ENCODE measurements around the gene PEX26.
"Not testable (repeated sequence)": the region's sequence is repeated elsewhere in the genome, so short reads cannot be mapped to it uniquely, and the experiment has no call there.

The PEX26 gene

GRCh38 chr22:18065256-18065655 lies 12.5 kb upstream of the PEX26 start:
- Histone ChIP-seq H3K27ac (ENCODE audit: low read depth, low read length) (no peak overlapping the region), H3K9me3 (ENCODE audit: control insufficient read depth, insufficient read depth, low read depth, low read length) (no peaks in the 10 kb centered on the region), H3K4me3 (ENCODE audit: low read depth, low read length) (no peak overlapping the region), H3K4me1 (ENCODE audit: control insufficient read depth, insufficient read depth, low read length) (peaks cover 4% of the 10 kb centered on the region; the same call in 1 of the 2 replicates), H3K9ac (ENCODE audit: low read length) (no peak overlapping the region), H3K36me3 (ENCODE audit: control insufficient read depth, insufficient read depth, low read length) (no peaks in the 10 kb centered on the region), H3K27me3 (ENCODE audit: control insufficient read depth, insufficient read depth, low read length) (peaks cover 10% of the 10 kb centered on the region; the same call in 1 of the 2 replicates)

- Histone ChIP-seq H3K4me3 (ENCODE audit: low read depth, low read length) (no peak overlapping the region), H3K9ac (ENCODE audit: low read length) (no peak overlapping the region), H3K9me3 (ENCODE audit: control insufficient read depth, insufficient read depth, low read depth, low read length) (no peaks in the 10 kb centered on the region), H3K36me3 (ENCODE audit: control insufficient read depth, insufficient read depth, low read length) (no peaks in the 10 kb centered on the region), H3K27me3 (ENCODE audit: control insufficient read depth, insufficient read depth, low read length) (peaks cover 10% of the 10 kb centered on the region; the same call in 1 of the 2 replicates), H3K4me1 (ENCODE audit: control insufficient read depth, insufficient read depth, low read length) (peaks cover 4% of the 10 kb centered on the region; the same call in 1 of the 2 replicates), H3K27ac (ENCODE audit: low read depth, low read length) (no peak overlapping the region)
Measured at GRCh38 chr22:18066181-18066859, 11.5 kb upstream of the PEX26 start.

- Histone ChIP-seq H3K27me3 (ENCODE audit: control insufficient read depth, insufficient read depth, low read length) (peaks cover 10% of the 10 kb centered on the region; the same call in 1 of the 2 replicates), H3K36me3 (ENCODE audit: control insufficient read depth, insufficient read depth, low read length) (no peaks in the 10 kb centered on the region), H3K9me3 (ENCODE audit: control insufficient read depth, insufficient read depth, low read depth, low read length) (no peaks in the 10 kb centered on the region), H3K27ac (ENCODE audit: low read depth, low read length) (no peak overlapping the region), H3K4me1 (ENCODE audit: control insufficient read depth, insufficient read depth, low read length) (peaks cover 4% of the 10 kb centered on the region; the same call in 1 of the 2 replicates), H3K9ac (ENCODE audit: low read length) (no peak overlapping the region), H3K4me3 (ENCODE audit: low read depth, low read length) (no peak overlapping the region)
Measured at GRCh38 chr22:18067121-18067520, 10.7 kb upstream of the PEX26 start.

GRCh38 chr22:18067548-18068341 lies 10.0 kb upstream of the PEX26 start:
- H3K4me1 ChIP-seq (ENCODE audit: control insufficient read depth, insufficient read depth, low read length): peaks cover 4% of the 10 kb centered on the region; the same call in 1 of the 2 replicates
- H3K9me3 ChIP-seq (ENCODE audit: control insufficient read depth, insufficient read depth, low read depth, low read length): no peaks in the 10 kb centered on the region
- H3K27me3 ChIP-seq (ENCODE audit: control insufficient read depth, insufficient read depth, low read length): peaks cover 10% of the 10 kb centered on the region; the same call in 1 of the 2 replicates
- H3K27ac ChIP-seq (ENCODE audit: low read depth, low read length): no peak overlapping the region
- H3K4me3 ChIP-seq (ENCODE audit: low read depth, low read length): no peak overlapping the region
- no peaks in the 10 kb centered on the region for H3K36me3 ChIP-seq (ENCODE audit: control insufficient read depth, insufficient read depth, low read length)
- no peak overlapping the region for H3K9ac ChIP-seq (ENCODE audit: low read length)

GRCh38 chr22:18068381-18068988 lies 9.3 kb upstream of the PEX26 start:
- no peak overlapping the region for H3K9ac ChIP-seq (ENCODE audit: low read length)
- no peak overlapping the region for H3K4me3 ChIP-seq (ENCODE audit: low read depth, low read length)
- peaks cover 4% of the 10 kb centered on the region; the same call in 1 of the 2 replicates for H3K4me1 ChIP-seq (ENCODE audit: control insufficient read depth, insufficient read depth, low read length)
- H3K27me3 ChIP-seq (ENCODE audit: control insufficient read depth, insufficient read depth, low read length): peaks cover 10% of the 10 kb centered on the region; the same call in 1 of the 2 replicates
- no peaks in the 10 kb centered on the region for H3K36me3 ChIP-seq (ENCODE audit: control insufficient read depth, insufficient read depth, low read length)
- no peak overlapping the region for H3K27ac ChIP-seq (ENCODE audit: low read depth, low read length)
- H3K9me3 ChIP-seq (ENCODE audit: control insufficient read depth, insufficient read depth, low read depth, low read length): no peaks in the 10 kb centered on the region

GRCh38 chr22:18069041-18069440 lies 8.7 kb upstream of the PEX26 start:
- Histone ChIP-seq H3K9me3 (ENCODE audit: control insufficient read depth, insufficient read depth, low read depth, low read length) (no peaks in the 10 kb centered on the region), H3K4me3 (ENCODE audit: low read depth, low read length) (no peak overlapping the region), H3K36me3 (ENCODE audit: control insufficient read depth, insufficient read depth, low read length) (no peaks in the 10 kb centered on the region), H3K9ac (ENCODE audit: low read length) (no peak overlapping the region), H3K27me3 (ENCODE audit: control insufficient read depth, insufficient read depth, low read length) (peaks cover 10% of the 10 kb centered on the region; the same call in 1 of the 2 replicates), H3K4me1 (ENCODE audit: control insufficient read depth, insufficient read depth, low read length) (peaks cover 4% of the 10 kb centered on the region; the same call in 1 of the 2 replicates), H3K27ac (ENCODE audit: low read depth, low read length) (no peak overlapping the region)

GRCh38 chr22:18070041-18070440 lies 7.7 kb upstream of the PEX26 start:
- Histone ChIP-seq H3K4me1 (ENCODE audit: control insufficient read depth, insufficient read depth, low read length) (peaks cover 4% of the 10 kb centered on the region; the same call in 1 of the 2 replicates), H3K36me3 (ENCODE audit: control insufficient read depth, insufficient read depth, low read length) (no peaks in the 10 kb centered on the region), H3K27ac (ENCODE audit: low read depth, low read length) (no peak overlapping the region)

GRCh38 chr22:18070556-18071306 lies 7.1 kb upstream of the PEX26 start:
- Histone ChIP-seq H3K9me3 (ENCODE audit: control insufficient read depth, insufficient read depth, low read depth, low read length) (no peaks in the 10 kb centered on the region), H3K9ac (ENCODE audit: low read length) (no peak overlapping the region), H3K27ac (ENCODE audit: low read depth, low read length) (no peak overlapping the region), H3K4me1 (ENCODE audit: control insufficient read depth, insufficient read depth, low read length) (peaks cover 4% of the 10 kb centered on the region; the same call in 1 of the 2 replicates), H3K36me3 (ENCODE audit: control insufficient read depth, insufficient read depth, low read length) (no peaks in the 10 kb centered on the region), H3K27me3 (ENCODE audit: control insufficient read depth, insufficient read depth, low read length) (peaks cover 6% of the 10 kb centered on the region; the same call in 1 of the 2 replicates), H3K4me3 (ENCODE audit: low read depth, low read length) (no peak overlapping the region)

More at GRCh38 chr22:18070041-18070440, 7.7 kb upstream of the PEX26 start:
- H3K9ac ChIP-seq (ENCODE audit: low read length): no peak overlapping the region
- H3K9me3 ChIP-seq (ENCODE audit: control insufficient read depth, insufficient read depth, low read depth, low read length): no peaks in the 10 kb centered on the region
- peaks cover 10% of the 10 kb centered on the region; the same call in 1 of the 2 replicates for H3K27me3 ChIP-seq (ENCODE audit: control insufficient read depth, insufficient read depth, low read length)
- H3K4me3 ChIP-seq (ENCODE audit: low read depth, low read length): no peak overlapping the region

GRCh38 chr22:18071307-18071967 lies 6.4 kb upstream of the PEX26 start:
- H3K9me3 ChIP-seq (ENCODE audit: control insufficient read depth, insufficient read depth, low read depth, low read length); H3K4me1 ChIP-seq (ENCODE audit: control insufficient read depth, insufficient read depth, low read length); H3K36me3 ChIP-seq (ENCODE audit: control insufficient read depth, insufficient read depth, low read length); H3K4me3 ChIP-seq (ENCODE audit: low read depth, low read length); H3K27me3 ChIP-seq (ENCODE audit: control insufficient read depth, insufficient read depth, low read length); H3K9ac ChIP-seq (ENCODE audit: low read length); H3K27ac ChIP-seq (ENCODE audit: low read depth, low read length): not testable (repeated sequence)

GRCh38 chr22:18071968-18072310 lies 5.9 kb upstream of the PEX26 start:
- no peaks in the 10 kb centered on the region for H3K36me3 ChIP-seq (ENCODE audit: control insufficient read depth, insufficient read depth, low read length)
- peaks cover 11% of the 10 kb centered on the region for H3K4me1 ChIP-seq (ENCODE audit: control insufficient read depth, insufficient read depth, low read length)
- H3K9ac ChIP-seq (ENCODE audit: low read length): no peak overlapping the region
- no peak overlapping the region for H3K4me3 ChIP-seq (ENCODE audit: low read depth, low read length)
- H3K27me3 ChIP-seq (ENCODE audit: control insufficient read depth, insufficient read depth, low read length): no peaks in the 10 kb centered on the region
- H3K27ac ChIP-seq (ENCODE audit: low read depth, low read length): no peak overlapping the region
- no peaks in the 10 kb centered on the region for H3K9me3 ChIP-seq (ENCODE audit: control insufficient read depth, insufficient read depth, low read depth, low read length)

Measured in HUES6 (cell line).